GM18508 (cell line): ENCODE measurements around the gene CTPS1.

ENCODE experiments used
- ATAC-seq: cut with Tn5 transposase; IDR thresholded peaks from one replicate; pipeline ENCODE4 v1.9.1; 2021; ENCODE audit warnings: moderate number of reproducible peaks; ENCODE audit not compliant: insufficient read depth, unreplicated experiment

CTPS1 gene

DNA sequence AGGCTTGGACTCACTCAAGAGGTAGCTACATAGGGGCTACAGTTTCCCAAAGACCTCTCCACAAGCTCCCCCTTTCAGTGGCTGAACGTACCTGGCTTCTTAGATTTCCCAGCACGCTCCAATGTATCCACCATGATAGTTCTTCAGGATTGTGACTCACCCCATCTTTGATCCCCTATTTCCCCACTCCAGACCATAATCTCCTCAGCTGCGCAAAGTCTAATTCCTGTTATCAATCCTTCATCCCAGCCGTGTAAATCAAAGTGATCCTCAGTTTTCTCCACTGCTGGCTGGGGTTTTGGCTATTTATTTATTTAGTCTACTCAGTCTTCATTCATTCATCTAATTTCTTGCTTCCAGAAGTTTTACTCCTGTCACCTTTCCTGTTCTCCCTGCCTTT is 13.1 kb upstream of the CTPS1 start:
- ATAC-seq: no peak

- no peak for ATAC-seq
Measured at GRCh38 chr1:40969445-40969844, 10.1 kb upstream of the CTPS1 start.

DNA sequence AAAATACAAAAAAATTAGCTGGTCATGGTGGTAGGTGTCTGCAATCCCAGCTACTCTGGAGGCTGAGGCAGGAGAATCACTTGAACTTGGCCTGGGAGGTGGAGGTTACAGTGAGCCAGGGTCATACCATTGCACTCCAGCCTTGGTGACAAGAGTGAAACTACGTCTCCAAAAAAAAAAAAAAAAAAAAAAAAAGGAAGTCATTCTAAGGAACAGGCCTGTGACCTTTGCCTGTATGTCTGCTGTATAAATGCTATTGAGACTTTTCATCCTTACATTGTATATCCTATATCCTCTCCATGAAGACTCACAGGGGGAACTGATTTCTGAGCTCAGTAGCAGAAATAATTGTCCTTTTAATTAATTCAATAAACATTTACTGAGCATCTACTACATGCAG is 7.5 kb upstream of the CTPS1 start:
- no peak for ATAC-seq

DNA sequence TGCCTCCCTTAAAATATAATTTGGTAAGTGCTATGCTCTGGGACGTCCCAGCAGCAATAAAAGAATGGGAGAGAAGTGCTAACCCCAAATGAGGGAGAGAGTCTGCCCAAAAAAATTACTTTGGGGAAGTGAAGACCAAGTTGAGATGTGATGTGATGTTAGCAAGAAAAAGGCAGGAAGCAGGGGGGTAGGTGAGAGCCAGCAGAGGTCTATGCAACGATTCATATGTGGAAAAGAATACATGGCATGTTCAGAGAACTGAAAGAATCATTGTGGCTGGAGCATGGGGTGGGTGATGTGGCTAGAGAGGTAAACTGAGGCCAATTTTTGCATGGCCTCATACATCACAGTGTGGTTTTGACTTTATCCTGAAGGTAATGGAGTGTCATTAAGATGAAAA is 5.6 kb upstream of the CTPS1 start:
- ATAC-seq: no peak

DNA sequence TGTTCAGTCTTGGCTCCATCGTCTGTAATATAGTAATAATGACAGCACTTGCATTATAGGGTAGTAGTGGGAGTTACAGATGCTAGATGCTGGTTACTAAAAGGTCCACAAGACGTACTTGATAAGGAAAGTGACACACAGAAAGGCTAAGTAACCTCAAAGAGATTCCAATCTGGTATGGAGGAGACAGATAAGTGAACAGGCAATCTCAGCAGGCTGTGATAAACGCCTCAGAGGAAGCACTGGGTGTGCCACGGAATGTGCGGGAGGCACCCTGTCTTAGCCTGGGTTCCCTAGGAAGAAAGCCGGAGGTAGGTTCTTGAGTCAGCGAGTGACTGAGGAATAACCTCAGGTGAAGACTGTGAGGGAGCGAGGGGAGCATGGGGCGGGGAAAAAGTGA is 4.6 kb upstream of the CTPS1 start:
- ATAC-seq: no peak

GRCh38 chr1:40976952-40977690 is 2.4 kb upstream of the CTPS1 start:
- ATAC-seq: no peak

DNA sequence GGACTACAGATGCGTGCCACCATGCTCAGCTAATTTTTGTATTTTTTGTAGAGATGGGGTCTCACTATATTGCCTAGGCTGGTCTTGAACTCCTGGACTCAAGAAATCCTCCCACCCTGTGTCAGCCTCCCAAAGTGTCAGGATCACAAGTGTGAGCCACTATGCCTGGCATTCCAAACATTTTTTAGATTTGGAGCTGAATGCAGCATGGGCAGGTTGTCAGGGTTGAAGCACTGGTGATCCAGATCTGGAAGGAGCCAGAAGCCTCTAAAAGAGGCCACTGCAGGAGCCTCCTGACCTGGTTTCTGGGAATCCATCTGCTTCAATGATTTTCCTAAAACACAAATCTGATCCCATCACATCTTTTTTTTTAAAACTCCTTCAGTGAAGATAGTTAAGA is 1.8 kb upstream of the CTPS1 start:
- ATAC-seq: no peak

- ATAC-seq: no peak
Measured at GRCh38 chr1:40978886-40979240, 633 bp upstream of the CTPS1 start.

DNA sequence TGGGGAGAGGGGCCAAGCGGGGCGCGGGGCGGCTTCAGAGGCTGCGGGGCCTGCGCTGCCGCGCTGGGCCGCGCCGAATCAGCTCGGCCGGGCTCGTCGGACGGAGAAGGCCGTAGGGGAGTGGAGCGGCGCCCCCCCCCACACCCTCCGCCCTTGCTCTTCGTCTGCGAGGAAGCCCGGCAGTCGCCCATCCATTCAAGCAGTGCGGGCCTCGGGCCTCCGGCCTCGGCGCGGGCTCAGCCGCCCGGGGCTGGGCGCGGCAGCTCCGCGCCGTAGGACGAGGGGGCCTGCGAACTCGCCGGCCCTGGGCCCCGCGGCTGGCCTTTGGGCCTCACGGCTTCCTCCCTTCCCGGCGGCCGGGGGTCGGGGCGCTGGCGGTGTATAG is 564 bp downstream of the CTPS1 start:
- ATAC-seq: no peak

GRCh38 chr1:40980453-40981121 is 1.1 kb downstream of the CTPS1 start:
- ATAC-seq: no peak

GRCh38 chr1:40981691-40982448 is 2.4 kb downstream of the CTPS1 start:
- no peak for ATAC-seq

DNA sequence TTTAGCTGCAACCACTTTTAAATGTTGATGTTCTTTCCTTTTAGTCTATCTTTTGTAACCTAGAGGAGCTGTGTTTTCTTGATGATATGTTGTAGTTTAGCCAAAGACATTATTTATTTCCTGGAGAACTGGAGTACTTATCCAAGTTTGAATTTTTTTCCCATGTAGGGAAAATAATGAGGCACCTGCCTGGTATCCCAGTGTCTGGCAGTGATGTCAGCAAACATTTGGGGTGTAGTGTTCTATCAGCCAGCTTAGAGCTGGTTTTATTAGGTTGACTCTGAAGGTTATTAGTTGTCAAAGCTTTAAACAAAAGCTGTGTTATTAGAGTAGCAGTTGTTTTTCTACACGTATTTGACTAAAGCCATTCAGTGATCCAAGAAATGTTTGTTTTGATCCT is 3.2 kb downstream of the CTPS1 start:
- ATAC-seq: no peak

GRCh38 chr1:40983286-40983685 is 3.8 kb downstream of the CTPS1 start:
- ATAC-seq: no peak

DNA sequence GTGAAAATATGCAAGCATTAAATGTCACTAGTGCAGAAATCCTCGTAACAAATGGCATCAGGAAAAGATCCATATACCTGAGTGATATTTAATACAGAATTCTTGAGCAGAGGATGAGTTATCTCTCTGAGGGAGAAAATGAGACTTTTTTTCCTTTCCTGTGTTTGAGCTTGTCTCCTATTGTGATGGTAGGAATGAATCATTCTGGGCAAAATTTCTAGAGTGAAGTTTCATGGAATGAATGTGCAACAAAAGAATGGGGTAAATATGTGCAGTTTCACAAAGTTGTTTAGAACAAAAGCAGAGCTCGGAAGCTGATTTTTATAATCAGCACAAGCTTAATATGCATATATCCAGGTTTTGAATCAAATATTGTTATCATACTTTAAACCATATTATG is 4.6 kb downstream of the CTPS1 start:
- ATAC-seq: no peak

DNA sequence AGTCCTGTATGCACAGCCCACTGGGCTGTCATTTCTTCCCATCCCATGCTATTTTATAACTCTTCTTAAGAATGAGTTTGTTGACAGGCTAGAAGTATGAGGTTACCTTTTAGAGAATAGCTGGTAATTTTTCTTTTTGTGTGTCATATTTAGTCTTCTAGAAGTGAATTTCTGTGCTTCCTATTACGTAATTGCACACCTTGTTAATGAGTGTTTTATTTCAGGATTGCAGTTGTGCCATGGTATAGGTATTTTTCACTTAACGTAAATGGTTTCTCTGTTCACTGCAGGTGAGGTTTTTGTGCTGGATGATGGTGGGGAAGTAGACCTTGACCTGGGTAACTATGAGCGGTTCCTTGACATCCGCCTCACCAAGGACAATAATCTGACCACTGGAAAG is 5.0 kb downstream of the CTPS1 start:
- no peak for ATAC-seq

GRCh38 chr1:40985161-40985560 is 5.7 kb downstream of the CTPS1 start:
- ATAC-seq: no peak

GRCh38 chr1:40985875-40986274 is 6.4 kb downstream of the CTPS1 start:
- ATAC-seq: no peak

GRCh38 chr1:40986328-40986783 is 6.9 kb downstream of the CTPS1 start:
- no peak for ATAC-seq

- no peak for ATAC-seq
Measured at GRCh38 chr1:40986956-40987355, 7.5 kb downstream of the CTPS1 start.

DNA sequence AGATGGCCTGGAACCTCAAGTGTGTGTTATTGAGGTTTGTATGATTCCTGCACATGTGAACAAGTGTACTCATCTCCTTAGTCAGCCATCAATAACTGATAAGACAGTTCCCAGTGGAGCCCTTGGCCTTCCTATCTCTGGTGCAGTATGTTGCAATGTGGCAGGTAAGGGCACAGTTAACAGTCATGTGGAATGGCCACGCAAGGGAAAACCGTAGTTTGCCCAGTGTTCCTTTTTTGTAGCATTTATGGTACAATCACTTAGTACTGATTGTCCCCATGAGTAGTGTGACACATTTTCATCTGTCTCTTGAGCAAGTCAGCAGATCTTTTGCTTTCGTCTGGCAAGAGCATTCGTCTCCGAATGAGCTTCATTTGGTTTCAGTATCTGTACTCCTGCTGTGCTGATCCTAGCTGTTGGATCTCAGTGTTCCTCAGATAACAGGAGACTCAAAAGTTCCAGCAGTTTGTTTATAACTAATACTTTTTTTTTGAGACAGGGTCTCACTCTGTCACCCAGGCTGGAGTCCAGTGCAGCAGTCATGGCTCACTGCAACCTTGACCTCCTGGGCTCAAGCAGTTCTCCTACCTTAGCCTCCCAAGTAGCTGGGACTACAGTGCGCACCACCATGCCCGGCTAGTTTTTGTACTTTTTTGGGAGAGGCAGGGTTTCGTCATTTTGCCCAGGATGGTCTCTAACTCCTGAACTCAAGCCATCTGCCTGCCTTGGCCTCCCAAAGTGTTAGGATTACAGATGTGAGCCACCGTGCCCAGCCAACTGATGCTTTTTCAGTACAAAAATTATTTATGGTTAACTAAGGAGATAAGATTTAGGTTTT is 8.2 kb downstream of the CTPS1 start:
- ATAC-seq: no peak

DNA sequence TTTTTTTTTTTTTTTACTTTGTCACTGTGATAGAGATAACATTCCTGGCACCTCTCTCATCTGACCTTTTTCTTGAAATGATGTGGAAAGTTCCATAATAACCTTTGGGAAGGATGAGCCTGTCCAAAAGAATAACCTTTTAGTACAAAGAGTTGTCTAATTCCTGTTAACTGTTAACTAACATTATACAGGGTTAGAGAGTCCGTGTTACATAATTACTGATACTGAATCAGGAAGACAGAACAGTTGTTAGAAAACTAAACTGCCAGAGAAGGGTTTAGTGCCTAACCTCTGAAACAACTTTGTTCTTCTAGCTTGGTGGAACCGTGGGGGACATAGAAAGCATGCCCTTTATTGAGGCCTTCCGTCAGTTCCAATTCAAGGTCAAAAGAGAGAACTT is 8.8 kb downstream of the CTPS1 start:
- no peak for ATAC-seq
